Liver (tissue), 3 donors: Measurements from ENCODE around the gene SPAG16.

Experiments used
- CTCF ChIP-seq: fragments of 150-350 bp; IDR thresholded peaks from 2 replicates; pipeline ENCODE4 v1.5.1; 2017; ENCODE audit warnings: improper control_type of control experiment, low read depth, low read length; ENCODE audit not compliant: missing input control
- RAD21 ChIP-seq, 2 donors: IDR thresholded peaks; 2 replicates each; pipeline ENCODE4 v1.6.1; 2016; ENCODE audit warnings: antibody characterized with exemption in 2 of 2, mild to moderate bottlenecking in 2 of 2
- SP1 ChIP-seq: IDR thresholded peaks from 2 replicates; pipeline ENCODE4 v1.6.1; 2018; ENCODE audit warnings: antibody characterized with exemption, mild to moderate bottlenecking
- TAF1 ChIP-seq: conservative IDR thresholded peaks from 2 replicates; pipeline ENCODE4 v1.6.1; 2016; ENCODE audit warnings: antibody characterized with exemption, mild to moderate bottlenecking
- YY1 ChIP-seq: IDR thresholded peaks from 2 replicates; pipeline ENCODE4 v1.6.1; 2016; ENCODE audit warnings: antibody characterized with exemption, mild to moderate bottlenecking
- ZBTB33 ChIP-seq: IDR thresholded peaks from 2 replicates; pipeline ENCODE4 v1.6.1; 2016; ENCODE audit warnings: antibody characterized with exemption
- donor health status: healthy.
- donor health status: healthy.

- TF ChIP-seq CTCF (no peak), RAD21 (IDR thresholded peaks at IDR 0.05) (no peak), ZBTB33 (no peak), YY1 (no peak), SP1 (no peak), TAF1 (no peak)
Measured at GRCh38 chr2:214311031-214311533, 1026.8 kb downstream of the SPAG16 start.
